Uterus (tissue), 2 donors: ENCODE results near the gene HSCB.

Experiments used
- POLR2A ChIP-seq, 2 donors: fragments of 450-650 bp; IDR thresholded peaks; one replicate each; pipeline ENCODE4 v1.6.1; 2016; ENCODE audit warnings: antibody characterized with exemption in 2 of 2, mild to moderate bottlenecking in 1 of 2, moderate library complexity in 1 of 2
- TF ChIP-seq, protein P1 (sequence below), 4 experiments: fragments of 200-600 bp in 2 of 4; fragments of 450-650 bp in 2 of 4; sonication (generic) in 2 of 4; IDR thresholded peaks; one replicate each; pipeline ENCODE4 v1.5.1; 2016 to 2019; ENCODE audit warnings: antibody characterized with exemption in 4 of 4, mild to moderate bottlenecking in 2 of 4, moderate library complexity in 1 of 4

DNA sequence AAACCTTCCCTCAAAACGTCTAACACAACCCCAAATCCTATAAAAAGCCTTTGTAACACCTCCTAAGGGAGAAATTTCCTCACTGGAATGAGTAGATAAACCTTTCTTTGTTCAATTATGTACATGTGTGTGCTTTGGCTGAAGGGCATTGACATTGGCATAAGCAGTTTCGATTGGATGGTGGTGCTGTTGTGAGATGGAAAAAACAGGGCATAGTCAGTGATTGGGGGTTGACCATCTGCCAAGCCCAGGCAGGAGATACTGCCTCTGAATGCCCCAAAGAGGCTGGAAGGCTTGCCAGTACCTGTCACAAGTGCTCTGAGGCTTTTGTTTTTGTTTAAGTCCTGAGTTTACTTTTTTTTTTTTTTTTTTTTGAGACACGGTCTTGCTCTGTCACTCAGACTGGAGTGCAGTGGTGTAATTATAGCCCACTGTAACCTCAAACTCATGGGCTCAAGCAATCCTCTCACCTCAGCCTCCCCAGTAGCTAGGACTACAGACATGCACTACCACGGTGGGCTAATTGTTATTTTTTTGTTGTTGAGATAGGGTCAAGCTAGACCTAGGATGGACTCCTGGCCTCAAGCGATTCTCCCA lies 29.5 kb downstream of the HSCB start:
- TF ChIP-seq, protein P1, sequence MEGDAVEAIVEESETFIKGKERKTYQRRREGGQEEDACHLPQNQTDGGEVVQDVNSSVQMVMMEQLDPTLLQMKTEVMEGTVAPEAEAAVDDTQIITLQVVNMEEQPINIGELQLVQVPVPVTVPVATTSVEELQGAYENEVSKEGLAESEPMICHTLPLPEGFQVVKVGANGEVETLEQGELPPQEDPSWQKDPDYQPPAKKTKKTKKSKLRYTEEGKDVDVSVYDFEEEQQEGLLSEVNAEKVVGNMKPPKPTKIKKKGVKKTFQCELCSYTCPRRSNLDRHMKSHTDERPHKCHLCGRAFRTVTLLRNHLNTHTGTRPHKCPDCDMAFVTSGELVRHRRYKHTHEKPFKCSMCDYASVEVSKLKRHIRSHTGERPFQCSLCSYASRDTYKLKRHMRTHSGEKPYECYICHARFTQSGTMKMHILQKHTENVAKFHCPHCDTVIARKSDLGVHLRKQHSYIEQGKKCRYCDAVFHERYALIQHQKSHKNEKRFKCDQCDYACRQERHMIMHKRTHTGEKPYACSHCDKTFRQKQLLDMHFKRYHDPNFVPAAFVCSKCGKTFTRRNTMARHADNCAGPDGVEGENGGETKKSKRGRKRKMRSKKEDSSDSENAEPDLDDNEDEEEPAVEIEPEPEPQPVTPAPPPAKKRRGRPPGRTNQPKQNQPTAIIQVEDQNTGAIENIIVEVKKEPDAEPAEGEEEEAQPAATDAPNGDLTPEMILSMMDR (IDR thresholded peaks at IDR 0.05), result no peak
- TF ChIP-seq POLR2A (IDR thresholded peaks at IDR 0.05), result no peak
